GM19025 (cell line): ENCODE measurements around the gene PPP2R5E.

Experiments used
- ATAC-seq: cut with Tn5 transposase; IDR thresholded peaks from one replicate; pipeline ENCODE4 v1.9.1; 2021; ENCODE audit warnings: mild to moderate bottlenecking, low read depth, moderate library complexity; ENCODE audit not compliant: unreplicated experiment

Gene PPP2R5E

DNA sequence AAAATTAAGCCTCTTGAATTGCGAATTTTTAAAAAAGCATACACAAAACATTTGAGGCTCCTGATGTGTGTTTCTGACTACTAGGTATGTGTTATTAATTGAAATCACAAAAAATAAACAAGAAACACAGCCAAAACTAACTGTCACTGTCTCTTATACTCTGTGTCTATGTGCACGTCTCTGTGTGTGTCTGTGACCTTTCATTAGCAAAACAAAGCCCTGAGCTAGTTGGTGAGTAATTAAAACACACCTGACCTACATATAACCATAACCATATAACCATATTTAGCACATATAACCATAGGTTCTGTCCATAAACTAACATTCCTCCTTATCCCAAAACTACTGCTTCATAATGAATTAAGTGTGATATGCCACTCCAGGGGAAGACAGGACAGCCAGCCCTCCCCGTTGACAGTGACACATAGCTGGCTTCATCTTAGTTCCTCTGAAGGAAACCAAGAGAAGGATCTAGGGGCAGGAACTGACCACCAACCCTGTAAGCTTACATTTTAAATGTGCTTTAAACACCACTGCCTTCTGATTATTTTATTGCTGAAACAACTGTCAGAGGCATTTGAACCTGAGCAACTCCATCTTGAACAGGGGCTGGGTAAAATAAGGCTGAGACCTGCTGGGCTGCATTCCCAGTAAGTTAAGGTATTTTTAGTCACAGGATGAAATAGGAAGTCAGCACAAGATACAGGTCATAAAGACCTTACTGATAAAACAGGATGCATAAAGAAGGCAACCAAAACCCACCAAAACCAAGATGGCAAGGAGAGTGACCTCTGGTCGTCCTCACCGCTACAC, 106.7 kb downstream of the PPP2R5E start:
- no peak for ATAC-seq

DNA sequence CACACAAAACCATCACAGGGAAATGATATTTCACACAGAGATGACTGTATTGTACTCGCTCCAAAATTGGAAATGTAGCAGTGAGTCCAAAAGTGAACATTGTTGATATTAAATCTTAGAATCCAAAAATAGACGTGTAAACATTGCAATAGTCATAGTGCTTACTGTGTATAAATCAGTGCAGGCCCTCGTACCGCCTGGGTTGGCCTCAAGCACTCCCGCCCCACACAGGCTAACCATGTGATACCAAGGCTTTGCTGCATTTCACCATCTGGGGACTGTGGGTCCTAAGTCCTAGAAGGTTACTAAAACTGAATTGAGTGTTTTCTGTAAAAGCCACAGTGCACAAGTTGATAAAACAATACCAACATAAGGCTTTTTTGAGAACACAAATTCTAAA, 107.3 kb downstream of the PPP2R5E start:
- ATAC-seq: no peak

DNA sequence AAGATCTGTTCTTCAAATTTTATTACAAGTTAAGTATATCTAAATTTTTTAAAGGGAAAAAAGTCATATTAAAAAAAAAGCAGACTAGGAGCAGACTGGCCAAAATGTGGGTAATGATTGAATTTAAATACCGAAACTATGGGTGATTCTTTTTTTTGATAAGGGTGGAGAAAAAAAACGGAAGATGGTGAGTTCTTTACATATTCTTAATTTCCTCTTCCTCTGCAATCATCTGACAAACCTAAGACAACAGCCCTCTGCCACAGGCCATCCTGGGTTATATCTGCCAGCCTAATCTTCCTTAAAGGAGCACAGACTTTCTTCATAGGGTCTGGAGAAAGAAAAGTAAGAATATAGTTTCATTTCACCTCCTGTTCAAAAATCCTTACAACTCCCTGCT, 108.0 kb downstream of the PPP2R5E start:
- no peak for ATAC-seq

DNA sequence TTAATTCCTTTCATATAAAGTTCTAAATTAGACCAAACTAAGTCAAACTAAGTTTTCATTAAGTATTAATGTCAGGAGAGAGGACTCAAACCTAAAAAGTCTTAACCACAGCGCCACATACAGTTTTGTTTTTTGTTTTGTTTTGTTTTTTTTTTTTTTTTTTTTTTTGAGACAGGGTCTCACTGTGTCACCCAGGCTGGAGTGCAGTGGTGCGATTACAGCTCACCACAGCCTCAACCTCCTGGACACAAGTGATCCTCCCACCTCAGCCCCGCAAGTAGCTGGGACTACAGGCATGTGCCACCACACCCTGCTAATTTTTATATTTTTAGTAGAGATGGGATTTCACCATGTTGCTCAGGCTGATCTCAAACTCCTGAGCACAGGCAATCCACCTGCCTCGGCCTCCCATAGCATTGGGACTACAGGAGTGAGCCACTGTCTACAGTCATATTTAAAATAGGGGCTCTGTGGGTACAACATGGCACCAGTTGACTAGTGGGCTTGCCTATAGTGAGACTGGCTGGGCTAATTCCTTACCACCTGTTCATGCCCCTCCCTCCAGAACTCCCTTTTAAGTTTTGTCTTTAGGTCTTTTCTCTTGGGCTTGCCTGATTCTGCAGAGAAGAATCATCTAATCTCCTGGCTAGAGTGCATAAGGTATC, 110.2 kb downstream of the PPP2R5E start:
- ATAC-seq: no peak

DNA sequence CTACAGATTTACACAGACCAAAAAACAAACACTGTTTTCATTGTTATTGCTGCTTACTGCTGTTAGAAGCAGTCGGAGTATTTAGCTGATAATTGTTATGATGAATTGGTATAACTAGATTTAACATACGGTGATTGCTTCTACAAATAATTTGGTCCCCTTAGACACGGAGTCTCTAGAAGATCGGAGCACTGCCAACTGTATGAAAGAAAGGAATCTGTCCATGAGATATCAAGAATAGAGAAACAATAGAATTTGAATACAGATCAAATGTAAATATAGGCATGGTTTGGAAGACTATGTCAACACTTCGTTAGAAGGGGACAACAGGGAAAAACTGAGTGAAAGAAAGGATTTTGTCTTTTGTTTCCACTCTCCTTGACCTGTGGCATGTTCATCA, 110.9 kb downstream of the PPP2R5E start:
- ATAC-seq: no peak

DNA sequence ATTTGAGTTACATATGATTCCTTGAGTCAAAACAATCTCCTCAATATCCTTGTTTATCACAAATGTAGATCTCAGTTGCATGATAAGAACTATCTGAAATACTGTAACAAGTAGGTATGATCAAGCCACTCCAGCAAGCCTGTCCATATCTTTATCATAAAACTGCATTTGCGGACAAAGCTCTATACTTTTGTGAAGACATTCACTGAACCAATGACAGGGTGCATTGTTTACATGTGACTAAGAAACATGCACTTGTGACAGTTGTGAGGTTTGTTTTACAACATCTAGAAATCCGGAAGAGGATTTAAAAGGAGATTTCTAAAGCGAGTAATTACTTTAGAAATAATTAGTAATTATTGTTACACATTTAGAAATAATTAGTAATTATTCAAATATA, 111.7 kb downstream of the PPP2R5E start:
- no peak for ATAC-seq

DNA sequence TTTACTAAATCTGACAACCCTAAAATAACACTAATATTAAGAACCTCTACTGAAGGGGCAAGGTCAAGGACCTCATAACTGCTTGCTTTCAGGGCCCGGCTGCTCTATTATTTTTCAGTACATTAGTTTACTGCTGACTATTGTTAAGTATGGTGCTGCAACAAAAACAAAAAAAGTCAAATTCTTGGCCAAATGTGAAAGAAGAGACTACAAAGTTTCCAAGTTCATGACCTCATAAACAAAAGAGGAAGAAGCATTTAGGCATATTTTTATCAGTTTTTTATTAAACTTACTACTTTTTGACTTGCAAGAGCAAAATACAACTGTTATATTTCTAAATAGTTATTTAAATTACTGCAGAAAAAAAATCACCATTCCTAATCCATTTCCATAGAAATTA, 114.7 kb downstream of the PPP2R5E start:
- ATAC-seq: no peak

DNA sequence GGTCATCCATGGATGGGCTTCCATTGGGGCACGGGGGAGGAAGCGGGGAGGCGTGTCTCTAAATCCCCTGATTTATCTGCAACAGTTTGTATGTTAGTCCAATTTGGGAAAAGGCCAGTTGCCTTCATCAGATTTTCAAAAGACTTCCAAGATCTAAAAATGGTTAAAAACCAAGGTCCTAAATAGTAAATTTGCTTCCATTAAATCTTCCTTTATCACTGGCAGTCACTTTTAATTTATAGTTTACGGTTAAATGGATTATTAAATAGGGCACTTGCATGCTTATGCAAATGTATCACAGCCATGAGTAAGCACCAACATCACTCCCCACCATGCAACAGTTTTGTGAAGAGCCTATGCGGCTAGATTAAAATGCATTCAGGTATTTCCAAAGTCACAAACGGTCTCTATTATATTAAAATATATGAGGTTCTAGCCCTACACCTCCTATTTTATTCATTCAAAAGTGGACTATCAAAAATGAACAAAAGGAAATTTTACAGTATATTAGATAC, 116.3 kb downstream of the PPP2R5E start:
- no peak for ATAC-seq

DNA sequence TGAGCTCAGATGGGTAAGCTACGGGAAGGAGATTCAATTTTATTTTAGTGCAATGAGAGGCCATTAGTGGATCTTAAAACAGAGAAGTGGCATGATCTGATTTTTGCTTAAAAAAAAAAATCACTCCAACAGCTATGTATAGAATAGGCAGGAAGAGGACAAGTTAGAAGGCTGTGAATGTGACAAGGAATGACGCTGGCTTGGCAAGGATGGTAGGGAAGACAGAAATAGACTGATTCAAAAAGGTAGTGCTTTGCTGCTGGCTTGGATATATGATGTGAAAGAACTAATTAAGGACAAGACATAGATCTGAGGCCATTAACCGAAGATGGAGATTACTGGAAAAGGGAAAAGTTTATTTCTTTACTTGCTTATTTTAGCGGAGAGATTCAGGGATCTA, 119.3 kb downstream of the PPP2R5E start:
- ATAC-seq: no peak

DNA sequence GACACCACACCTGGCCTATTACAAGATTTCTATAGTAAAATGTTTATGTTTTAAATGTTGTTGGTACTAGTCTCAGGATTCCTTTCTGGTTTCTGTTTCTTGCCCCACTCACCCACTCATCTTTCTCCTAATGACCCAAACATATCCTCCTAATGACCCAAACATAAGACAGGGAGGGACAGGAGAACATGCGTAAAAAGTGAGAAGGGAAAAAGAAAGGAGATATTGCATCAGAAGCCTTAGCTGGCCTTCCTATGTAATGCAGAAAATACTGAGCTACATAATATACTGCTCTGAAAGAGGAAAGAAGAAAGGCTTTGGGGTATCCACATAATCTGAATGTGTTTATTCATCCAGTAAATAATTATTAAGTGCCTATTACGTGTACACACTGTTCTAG, 119.8 kb downstream of the PPP2R5E start:
- ATAC-seq: no peak

DNA sequence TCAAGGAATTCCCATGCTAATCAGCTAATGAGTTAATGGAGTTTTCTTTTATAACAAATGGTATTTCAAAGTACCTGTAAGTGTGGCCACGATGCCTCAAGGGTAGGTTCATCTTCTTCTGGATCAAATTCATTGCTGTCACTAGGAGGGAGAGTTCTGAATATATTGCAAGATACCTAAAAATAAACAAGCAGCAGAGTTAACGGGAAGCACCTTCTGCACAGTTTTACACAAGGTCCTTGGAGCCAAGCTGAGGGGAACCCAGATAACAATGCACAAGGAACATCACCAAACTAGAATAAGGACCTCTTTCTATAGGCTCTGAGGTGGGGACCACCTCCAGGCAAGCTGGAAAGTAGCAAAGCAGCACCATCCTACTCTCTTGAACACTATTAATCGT, 121.3 kb downstream of the PPP2R5E start:
- no peak for ATAC-seq

DNA sequence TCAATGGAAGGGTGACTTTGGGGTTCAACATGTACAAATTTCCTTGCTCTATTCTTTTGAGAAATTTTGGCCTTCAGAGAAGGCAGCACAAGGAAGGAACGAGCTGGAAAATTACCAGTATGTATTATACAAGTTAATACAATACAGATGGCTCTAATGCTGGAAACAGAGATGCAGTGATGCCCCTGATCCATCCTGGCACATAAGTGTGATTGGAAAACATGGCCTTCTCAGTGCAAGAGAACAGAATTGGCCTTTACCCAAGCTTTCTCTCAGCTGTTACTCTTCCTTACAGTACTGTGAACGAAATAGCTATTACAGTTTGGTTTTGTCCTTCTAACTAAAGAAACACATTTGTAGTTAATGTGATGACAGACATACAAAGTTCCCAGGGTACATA, 122.0 kb downstream of the PPP2R5E start:
- no peak for ATAC-seq

DNA sequence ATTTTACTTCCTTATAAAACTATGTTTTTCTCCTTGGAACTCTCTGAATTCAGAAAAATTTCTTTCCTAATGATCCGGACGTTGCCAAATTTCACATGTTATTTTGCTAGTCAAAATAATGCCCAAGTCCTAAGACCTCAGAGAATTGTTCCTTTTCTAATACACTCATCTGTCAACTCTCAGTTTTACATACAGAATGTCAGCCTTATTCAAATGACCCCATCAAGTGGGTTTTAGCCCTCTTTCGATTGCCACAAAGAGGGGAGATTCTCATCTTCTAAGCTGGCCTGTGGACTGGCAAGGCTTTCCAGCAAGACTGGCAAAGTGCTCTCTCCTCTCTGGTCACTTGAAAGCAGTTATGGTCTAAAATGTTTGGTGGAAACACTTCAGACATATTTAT, 125.2 kb downstream of the PPP2R5E start:
- no peak for ATAC-seq

DNA sequence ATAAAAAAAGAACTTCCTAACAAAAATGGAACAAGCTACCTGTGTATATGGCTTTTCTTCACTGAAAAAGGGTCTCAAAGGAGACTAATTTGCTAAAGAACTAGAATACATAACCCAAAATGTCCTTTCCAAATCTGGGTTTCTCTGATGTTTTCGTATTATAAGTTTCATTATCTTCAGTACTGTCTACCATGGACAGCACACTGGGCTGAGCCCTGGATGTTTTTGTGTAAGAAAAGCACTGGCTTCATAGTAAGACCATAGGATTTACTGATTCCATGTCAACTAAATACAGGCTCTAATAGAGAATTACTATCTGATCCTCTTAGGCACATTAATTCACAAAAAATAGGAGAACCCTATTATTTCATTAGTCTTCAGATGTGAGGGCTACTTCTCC, 130.2 kb downstream of the PPP2R5E start:
- ATAC-seq: no peak

DNA sequence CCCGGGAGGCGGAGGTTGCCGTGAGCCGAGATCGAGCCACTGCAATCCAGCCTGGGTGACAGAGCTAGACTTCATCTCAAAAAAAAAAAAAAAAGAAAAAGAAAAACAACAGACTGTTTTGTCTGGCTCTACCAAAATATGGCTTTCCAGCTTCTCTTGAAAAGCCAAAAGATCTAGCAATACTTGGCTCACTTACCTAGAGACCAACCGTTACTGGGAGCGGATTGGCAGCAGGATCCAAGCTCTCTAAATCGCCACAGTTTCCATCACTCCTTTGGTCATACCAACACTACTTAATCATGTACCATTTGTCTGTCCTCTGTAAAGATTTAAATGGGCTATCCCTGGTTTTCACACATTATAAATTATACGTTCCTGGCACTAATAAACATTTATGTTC, 136.8 kb downstream of the PPP2R5E start:
- ATAC-seq: no peak

DNA sequence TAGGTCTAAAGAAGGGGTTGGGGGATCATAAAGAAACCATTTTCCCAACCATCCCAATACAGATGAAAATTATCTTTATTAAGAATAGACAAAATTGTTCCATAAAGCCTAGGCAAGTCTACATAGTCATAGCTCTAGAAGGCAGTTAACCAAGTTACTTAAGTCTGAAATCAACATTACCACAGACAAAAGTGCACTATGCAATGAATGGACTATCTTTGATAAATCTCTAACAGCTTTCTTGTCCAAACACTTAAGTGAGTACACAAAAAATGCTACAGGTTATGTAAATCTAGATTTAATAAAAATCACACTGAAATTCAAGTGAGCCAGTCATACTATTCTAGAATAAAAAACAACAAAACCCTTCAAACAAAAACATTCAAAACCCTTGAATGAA, 137.5 kb downstream of the PPP2R5E start:
- no peak for ATAC-seq

DNA sequence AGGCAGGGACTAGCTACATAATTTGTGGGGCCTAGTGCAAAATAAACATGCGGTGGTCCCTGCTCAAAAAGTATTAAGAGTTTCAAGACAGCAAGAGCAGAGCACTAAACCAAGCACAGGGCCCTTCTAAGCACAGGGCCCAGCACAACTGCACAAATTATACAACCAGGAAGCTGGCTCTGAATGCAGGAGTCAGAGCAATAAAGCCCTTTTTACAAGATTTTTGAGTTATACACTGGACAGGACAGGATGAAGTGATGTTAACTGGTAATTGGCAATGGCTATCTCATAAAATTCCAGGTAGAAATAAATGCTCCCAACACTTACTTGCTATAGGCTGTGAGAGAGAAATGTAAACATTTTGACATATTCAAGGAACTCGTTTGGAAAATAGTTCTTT, 138.3 kb downstream of the PPP2R5E start:
- no peak for ATAC-seq

DNA sequence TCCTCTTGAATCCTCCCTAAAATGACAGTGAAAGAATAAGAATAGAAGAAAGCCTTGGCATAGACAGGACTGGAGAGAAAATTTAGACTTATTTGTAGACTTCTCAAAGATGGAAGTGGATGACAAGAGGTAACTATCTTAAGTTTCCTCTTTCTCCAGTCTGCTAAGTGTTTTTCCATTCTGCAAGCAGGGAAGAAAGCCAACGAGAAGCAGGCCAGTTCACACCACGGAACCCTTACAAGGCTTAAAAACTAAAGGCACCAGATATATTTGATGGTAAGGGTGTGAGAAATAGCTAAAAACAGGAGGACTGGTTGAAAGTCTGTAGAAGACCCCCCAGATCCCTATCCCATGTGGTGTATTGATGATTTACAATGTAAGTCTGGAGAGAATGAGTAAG, 141.5 kb downstream of the PPP2R5E start:
- no peak for ATAC-seq

DNA sequence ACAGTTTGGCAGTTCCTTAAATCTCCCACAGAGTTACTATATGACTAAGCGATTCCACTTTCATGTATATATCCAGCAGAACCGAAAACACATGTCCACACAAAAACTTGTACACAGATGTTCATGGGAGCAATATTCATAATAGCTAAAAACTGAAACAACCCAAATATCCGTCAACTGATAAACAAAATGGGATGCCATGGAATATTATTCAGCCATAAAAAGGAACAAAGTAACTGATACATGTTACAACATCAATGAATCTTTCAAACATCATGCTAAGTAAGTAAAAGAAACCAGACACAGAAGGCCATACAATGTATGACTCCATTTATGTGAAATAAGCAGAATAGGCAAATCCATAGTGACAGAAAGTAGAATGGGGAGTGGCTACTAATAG, 144.2 kb downstream of the PPP2R5E start:
- no peak for ATAC-seq

DNA sequence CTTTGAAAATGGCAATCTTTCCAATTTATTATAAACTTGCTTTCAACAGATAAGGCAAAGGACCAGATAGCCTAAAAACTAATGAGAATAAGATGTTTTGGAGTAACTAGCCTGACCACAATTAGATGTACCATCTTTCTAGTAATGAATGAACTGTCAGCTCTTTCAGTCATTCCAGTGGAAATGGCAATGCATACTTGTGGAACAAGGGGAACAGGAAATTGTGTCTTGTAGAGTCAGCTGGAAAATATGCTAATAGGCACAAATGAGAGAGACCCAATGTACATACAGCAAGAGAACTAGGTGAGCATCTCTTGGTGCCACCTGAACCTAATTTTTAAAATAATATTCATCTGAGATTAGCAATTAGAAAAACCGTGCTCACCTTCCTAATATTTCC, 148.3 kb downstream of the PPP2R5E start:
- no peak for ATAC-seq

DNA sequence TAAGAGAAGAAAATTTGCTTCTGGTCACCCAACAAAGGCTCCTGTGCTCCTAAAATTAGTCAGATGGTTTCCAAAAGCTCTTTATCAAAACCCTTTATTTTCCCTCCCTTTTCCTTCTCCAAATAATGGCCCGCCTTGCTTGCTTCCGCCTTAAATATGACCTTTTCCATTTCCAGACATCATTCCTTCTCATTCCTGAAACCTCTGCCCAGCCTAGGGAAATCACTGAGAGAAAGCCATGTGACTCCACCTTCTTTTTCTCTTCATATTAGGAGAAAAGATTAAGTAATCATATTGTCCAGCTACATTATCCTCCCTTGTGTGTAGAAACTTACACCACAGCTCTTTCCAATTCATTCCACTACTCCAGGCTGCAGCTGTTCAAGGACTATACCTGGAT, 148.7 kb downstream of the PPP2R5E start:
- ATAC-seq: no peak

DNA sequence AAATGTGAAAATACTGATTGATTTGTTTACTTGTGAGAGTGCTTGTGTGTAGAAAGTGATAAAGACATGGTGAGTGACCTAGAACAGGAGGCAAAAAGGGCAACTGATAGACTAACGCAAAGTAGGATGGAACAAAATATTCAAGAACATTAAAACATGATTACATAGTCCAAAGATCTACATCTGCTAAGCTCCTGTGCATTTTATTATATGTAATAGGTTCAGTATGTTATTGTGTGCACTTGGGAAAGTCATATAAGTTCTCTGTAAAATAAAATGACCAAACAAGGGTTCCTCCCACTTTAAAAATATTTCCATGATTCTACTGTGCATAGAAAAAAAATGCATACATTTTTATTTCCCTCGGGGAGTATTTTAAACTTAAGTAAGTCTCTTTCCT, 150.2 kb downstream of the PPP2R5E start:
- no peak for ATAC-seq
